Measurements from ENCODE around the gene MXRA7. TPM values are rescaled to one million over a fixed set of nuclear protein-coding genes. Genes with fewer than 3 reads are reported as not detected.

Gene MXRA7
- total RNA-seq, 1 experiment from 2014 or later: 33.6 TPM

- CTCF ChIA-PET: no interaction called here
- no peak for DNase-seq (ENCODE audit: unreplicated experiment)
- Mint-ChIP-seq H3K4me1 (ENCODE audit: insufficient read depth, unreplicated experiment) (peaks cover 10% of the 10 kb centered on the region), H3K4me3 (ENCODE audit: unreplicated experiment) (no peak overlapping the region), H3K27ac (ENCODE audit: low read depth, unreplicated experiment) (no peak overlapping the region), H3K36me3 (ENCODE audit: insufficient read depth, unreplicated experiment) (no peaks in the 10 kb centered on the region), H3K9me3 (ENCODE audit: unreplicated experiment) (no peaks in the 10 kb centered on the region), H3K27me3 (ENCODE audit: insufficient read depth, unreplicated experiment) (no peaks in the 10 kb centered on the region)
- no peak for TF ChIP-seq CTCF (IDR thresholded peaks at IDR 0.05; ENCODE audit: unreplicated experiment)
- BruUV-seq (replicated peaks): no TSS peak
- intact Hi-C loops (cut with micrococcal nuclease): no loop called here
- POLR2A ChIA-PET: interaction anchor here (1.3 kb wide), 1 partner anchor 31 kb away, joined by 3 read pairs; no protein-coding TSS in a partner anchor
These were observed 7.7 kb downstream of the MXRA7 start for GRCh38 chr17:76702941-76703637.

GRCh38 chr17:76702076-76702475 lies 8.7 kb downstream of the MXRA7 start:
- H3K9me3 Mint-ChIP-seq (ENCODE audit: unreplicated experiment): no peaks in the 10 kb centered on the region
- H3K36me3 Mint-ChIP-seq (ENCODE audit: insufficient read depth, unreplicated experiment): no peaks in the 10 kb centered on the region
- no TSS peak for BruUV-seq (replicated peaks)
- intact Hi-C loops (cut with micrococcal nuclease): no loop called here
- no peaks in the 10 kb centered on the region for H3K27me3 Mint-ChIP-seq (ENCODE audit: insufficient read depth, unreplicated experiment)
- DNase-seq (ENCODE audit: unreplicated experiment): no peak
- H3K4me3 Mint-ChIP-seq (ENCODE audit: unreplicated experiment): no peak overlapping the region
- TF ChIP-seq CTCF (IDR thresholded peaks at IDR 0.05; ENCODE audit: unreplicated experiment): no peak
- ChIA-PET CTCF (interaction anchor here (0.6 to 1.2 kb wide), 2 partner anchors 11 to 264 kb away, joined by 3 read pairs; no protein-coding TSS in a partner anchor), POLR2A (no interaction called here)
- H3K4me1 Mint-ChIP-seq (ENCODE audit: insufficient read depth, unreplicated experiment): peaks cover 10% of the 10 kb centered on the region
- no peak overlapping the region for H3K27ac Mint-ChIP-seq (ENCODE audit: low read depth, unreplicated experiment)

GRCh38 chr17:76701471-76701967 lies 9.2 kb downstream of the MXRA7 start:
- no peaks in the 10 kb centered on the region for H3K36me3 Mint-ChIP-seq (ENCODE audit: insufficient read depth, unreplicated experiment)
- DNase-seq (ENCODE audit: unreplicated experiment): no peak
- H3K27me3 Mint-ChIP-seq (ENCODE audit: insufficient read depth, unreplicated experiment): no peaks in the 10 kb centered on the region
- no peak for TF ChIP-seq CTCF (IDR thresholded peaks at IDR 0.05; ENCODE audit: unreplicated experiment)
- H3K4me1 Mint-ChIP-seq (ENCODE audit: insufficient read depth, unreplicated experiment): peaks cover 10% of the 10 kb centered on the region
- no peak overlapping the region for H3K4me3 Mint-ChIP-seq (ENCODE audit: unreplicated experiment)
- H3K27ac Mint-ChIP-seq (ENCODE audit: low read depth, unreplicated experiment): no peak overlapping the region
- CTCF ChIA-PET: interaction anchor here (0.5 to 1.2 kb wide), 3 partner anchors 10 to 264 kb away, joined by 3 read pairs; no protein-coding TSS in a partner anchor
- intact Hi-C loops (cut with micrococcal nuclease): no loop called here
- POLR2A ChIA-PET: no interaction called here
- H3K9me3 Mint-ChIP-seq (ENCODE audit: unreplicated experiment): no peaks in the 10 kb centered on the region
- no TSS peak for BruUV-seq (replicated peaks)

GRCh38 chr17:76700617-76701470 lies 9.9 kb downstream of the MXRA7 start:
- H3K4me1 Mint-ChIP-seq (ENCODE audit: insufficient read depth, unreplicated experiment): peaks cover 10% of the 10 kb centered on the region
- H3K27me3 Mint-ChIP-seq (ENCODE audit: insufficient read depth, unreplicated experiment): no peaks in the 10 kb centered on the region
- no peak for TF ChIP-seq CTCF (IDR thresholded peaks at IDR 0.05; ENCODE audit: unreplicated experiment)
- no peak overlapping the region for H3K4me3 Mint-ChIP-seq (ENCODE audit: unreplicated experiment)
- intact Hi-C loops (cut with micrococcal nuclease): no loop called here
- CTCF ChIA-PET: interaction anchor here (0.5 to 1.2 kb wide), 2 partner anchors 10 to 12 kb away, joined by 3 read pairs; no protein-coding TSS in a partner anchor
- H3K9me3 Mint-ChIP-seq (ENCODE audit: unreplicated experiment): no peaks in the 10 kb centered on the region
- POLR2A ChIA-PET: no interaction called here
- H3K27ac Mint-ChIP-seq (ENCODE audit: low read depth, unreplicated experiment): no peak overlapping the region
- DNase-seq (ENCODE audit: unreplicated experiment): no peak
- no peaks in the 10 kb centered on the region for H3K36me3 Mint-ChIP-seq (ENCODE audit: insufficient read depth, unreplicated experiment)
- no TSS peak for BruUV-seq (replicated peaks)
